GM12878 (cell line): Measurements from ENCODE around the gene TBRG4. TPM values are rescaled to one million over a fixed set of nuclear protein-coding genes. Genes with fewer than 3 reads are reported as not detected.

Source experiments
- ATAC-seq: fragments of 200-7000 bp; cut with Tn5 transposase; 3 replicates; pipeline ENCODE4 v1.9.1; 2020; ENCODE audit warnings: mild to moderate bottlenecking, moderate library complexity
- BruUV-seq: library from RNA; stranded (reverse); fragments of 400-500 nt; replicated peaks from 2 replicates; lab custom pipeline; 2021; lab: Mats Ljungman, UMichigan
- CTCF ChIA-PET: fragments of 300-600 bp; sonication (Branson Sonifier 250); formaldehyde crosslinking; extraction: SDS; loops from one replicate; lab custom pipeline; 2021; ENCODE audit warnings: inconsistent platforms; lab: Yijun Ruan, JAX
- POLR2A ChIA-PET: fragments of 350-600 bp; formaldehyde crosslinking; extraction: SDS; loops from one replicate; lab custom pipeline; 2021; ENCODE audit warnings: inconsistent platforms; lab: Charles Lee
- RAD21 ChIA-PET: fragments of 300-600 bp; sonication (Branson Sonifier 250); formaldehyde crosslinking; loops from one replicate; lab custom pipeline; 2023; ENCODE audit warnings: antibody characterized with exemption; ENCODE audit not compliant: unreplicated experiment; lab: Charles Lee
- SMC1A ChIA-PET: fragments of 300-600 bp; sonication (Branson Sonifier 250); formaldehyde crosslinking; loops from one replicate; lab custom pipeline; 2023; ENCODE audit not compliant: unreplicated experiment, uncharacterized antibody; lab: Charles Lee
- DNase-seq: peaks from one replicate; pipeline ENCODE4 v3.0.0-alpha.2; 2011; ENCODE audit warnings: low read depth, low spot score
- FAIRE-seq: peaks from 3 replicates; lab custom pipeline; 2011; peaks lifted over from hg19 to GRCh38; lab: Jason Lieb, UNC
- H2AFZ ChIP-seq: 2 replicates; pipeline ENCODE4 v1.6.0; 2011; ENCODE audit warnings: low read depth, low read length, control low read depth; ENCODE audit not compliant: control insufficient read depth
- H3K27ac ChIP-seq: 2 replicates; pipeline ENCODE4 v1.5.1; 2011; ENCODE audit warnings: control low read depth; ENCODE audit not compliant: control insufficient read depth, insufficient read depth
- H3K27me3 ChIP-seq, 2 experiments: replicated peaks in 1 of 2; 2 replicates each; pipeline versions ENCODE4 v1.6.0 to v1.6.1; 2011; ENCODE audit warnings: low read length in 1 of 2; ENCODE audit not compliant: control insufficient read depth in 2 of 2, insufficient read depth in 2 of 2
- H3K36me3 ChIP-seq, 2 experiments: 2 replicates each; pipeline ENCODE4 v1.5.1; 2011; ENCODE audit warnings: low read length in 1 of 2; ENCODE audit not compliant: control insufficient read depth in 2 of 2, insufficient read depth in 2 of 2
- H3K4me1 ChIP-seq: 2 replicates; pipeline ENCODE4 v1.6.1; 2011; ENCODE audit warnings: mild to moderate bottlenecking, low read length, moderate library complexity, mixed read lengths; ENCODE audit not compliant: control insufficient read depth, insufficient read depth
- H3K4me2 ChIP-seq: 2 replicates; pipeline ENCODE4 v1.6.0; 2011; ENCODE audit warnings: control low read depth; ENCODE audit not compliant: control insufficient read depth, insufficient read depth
- H3K4me3 ChIP-seq: fragments of 200-600 bp; sonication (generic); 2 replicates; pipeline ENCODE4 v1.5.1; 2016
- H3K79me2 ChIP-seq: 2 replicates; pipeline ENCODE4 v1.6.0; 2011; ENCODE audit warnings: low read length; ENCODE audit not compliant: control insufficient read depth, insufficient read depth
- H3K9ac ChIP-seq: 2 replicates; pipeline ENCODE4 v1.8.0; 2011; ENCODE audit warnings: low read length, control low read depth, mixed read lengths; ENCODE audit not compliant: control insufficient read depth, insufficient read depth
- H3K9me3 ChIP-seq: replicated peaks from 3 replicates; pipeline ENCODE4 v1.5.1; 2011; ENCODE audit warnings: mild to moderate bottlenecking, low read length; ENCODE audit not compliant: control insufficient read depth, insufficient read depth
- H4K20me1 ChIP-seq: 2 replicates; pipeline ENCODE4 v1.6.0; 2011; ENCODE audit not compliant: control insufficient read depth, insufficient read depth
- IKZF2 ChIP-seq, 2 experiments: fragments of 450-650 bp; IDR thresholded peaks; 2 replicates each; pipeline ENCODE4 v1.6.1; 2017; ENCODE audit warnings: mild to moderate bottlenecking in 2 of 2, moderate library complexity in 2 of 2
- NRF1 ChIP-seq: conservative IDR thresholded peaks from 2 replicates; pipeline ENCODE4 v1.6.1; 2011; ENCODE audit warnings: mild to moderate bottlenecking, low read depth, low read length, improper control_type of control experiment
- SPI1 ChIP-seq: IDR thresholded peaks from 2 replicates; pipeline ENCODE4 v1.6.1; 2011; ENCODE audit warnings: low read depth, mild to moderate bottlenecking, low read length, moderate library complexity, borderline replicate concordance; ENCODE audit not compliant: insufficient read depth
- ZNF384 ChIP-seq: IDR thresholded peaks from 2 replicates; pipeline ENCODE4 v1.6.1; 2012; ENCODE audit warnings: low read depth, mild to moderate bottlenecking, low read length, improper control_type of control experiment, borderline replicate concordance
- WGBS: methylation state at CpG from one replicate; pipeline ENCODE4 v1.1.6; 2016; ENCODE audit warnings: low lambda C conversion rate; ENCODE audit not compliant: insufficient replicate concordance, insufficient coverage; ENCODE audit errors: missing lambda C conversion rate; 5-methylcytosine and 5-hydroxymethylcytosine counted together
- in situ Hi-C: fragments of 300-500 bp; cut with MboI; formaldehyde crosslinking; loops from 9 replicates; pipeline ENCODE4 v1.14.3; 2018; ENCODE audit warnings: mixed read lengths
- intact Hi-C: fragments of 100-400 bp; cut with micrococcal nuclease; formaldehyde crosslinking; loops from one replicate; pipeline ENCODE4 v1.14.2; 2022; ENCODE audit not compliant: unreplicated experiment
- polyA plus RNA-seq, 11 experiments: library from polyadenylated mRNA; depleted of rRNA in 4 of 11; unstranded in 6 of 11; stranded (reverse) in 5 of 11; fragments of >200 nt; fragmentation: Nextera tagmentation in 4 of 11; fragmentation: Illumina TruSeq in 1 of 11; extraction: Ambion mirVana in 4 of 11; extraction: Trizol in 1 of 11; gene quantifications; 1 replicate in 1 of 11; 2 replicates in 10 of 11; pipeline versions ENCODE4 v1.2.1 to v1.2.3, GENCODE V29; 2011 to 2016; ENCODE audit warnings: inconsistent platforms in 2 of 11, missing spikeins in 2 of 11, low read depth in 1 of 11
- total RNA-seq, 4 experiments: library from RNA; depleted of rRNA in 3 of 4; stranded (reverse); fragments of >200 nt in 3 of 4; fragmentation: Illumina TruSeq in 1 of 4; extraction: Trizol in 1 of 4; gene quantifications; 2 replicates each; pipeline versions ENCODE4 v1.2.1 to v1.2.3, GENCODE V29; 2013 to 2021

TBRG4 gene
- total and polyA plus RNA-seq, 10 of the 15 experiments (the other 5 are each of a cell fraction or from before 2014, with no cell fraction given): 8.4 to 130 (median 118) TPM

DNA sequence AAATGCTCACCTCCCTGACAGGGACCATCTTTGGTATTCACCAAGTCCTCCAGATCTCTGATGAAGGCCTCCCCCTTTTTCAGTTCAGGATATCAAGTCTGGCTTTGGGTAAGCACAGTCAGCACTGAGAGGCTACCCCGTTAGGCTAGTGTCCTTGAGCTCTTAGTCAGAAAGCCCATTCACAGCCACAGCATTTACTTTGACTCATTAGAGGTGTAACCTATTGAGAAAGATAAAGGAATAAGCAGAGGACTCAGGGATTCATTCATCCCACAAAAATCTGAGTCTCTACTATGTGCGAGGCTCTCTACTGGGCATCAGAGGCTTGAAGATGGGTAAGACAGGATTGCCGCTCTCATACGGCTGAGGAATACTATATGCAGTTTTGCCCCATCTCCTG is 32.1 kb upstream of the TBRG4 start:
- RAD21 ChIA-PET: no interaction called here
- Histone ChIP-seq H3K9me3 (no peaks in the 10 kb centered on the region; the same call in 2 of the 3 replicates), H2AFZ (no peak overlapping the region), H3K4me2 (no peak overlapping the region), H4K20me1 (no peaks in the 10 kb centered on the region), H3K36me3 (no peaks in the 10 kb centered on the region), H3K9ac (no peak overlapping the region)
- ATAC-seq (no peak), DNase-seq (no peak)
- BruUV-seq: no TSS peak
- in situ Hi-C loops (no loop called here), intact Hi-C loops (no loop called here)
- CTCF ChIA-PET: no interaction called here
- 76% methylated on average over 4 of the region's 4 CpGs for whole genome bisulfite sequencing
- POLR2A ChIA-PET: no interaction called here
- SMC1A ChIA-PET: no interaction called here
- TF ChIP-seq IKZF2 (IDR thresholded peaks at IDR 0.05): no peak
- TF ChIP-seq, all 136 proteins: peak for 0
- no peak for FAIRE-seq
- no peak overlapping the region for H3K27ac ChIP-seq
- H3K27me3 ChIP-seq: no peaks in the 10 kb centered on the region
- no peaks in the 10 kb centered on the region for H3K79me2 ChIP-seq
- no peak overlapping the region for H3K4me3 ChIP-seq
- peaks cover 4% of the 10 kb centered on the region; the same call in 1 of the 2 replicates for H3K4me1 ChIP-seq

DNA sequence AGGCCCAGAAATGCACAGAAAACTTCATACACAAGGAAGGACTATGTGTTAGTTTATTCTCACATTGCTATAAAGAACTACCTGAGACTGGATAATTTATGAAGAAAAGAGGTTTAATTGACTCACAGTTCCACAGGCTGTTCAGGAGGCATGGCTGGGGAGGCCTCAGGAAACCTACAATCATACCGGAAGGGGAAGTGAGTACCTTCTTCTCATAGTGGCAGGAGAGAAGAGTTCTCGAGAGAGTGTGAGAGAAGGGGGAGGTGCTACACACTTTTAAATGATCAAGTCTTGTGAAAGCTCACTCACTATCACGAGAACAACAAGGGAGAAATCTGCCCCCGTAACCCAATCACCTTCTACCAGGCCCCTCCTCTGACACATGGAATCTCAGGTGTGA is 29.3 kb upstream of the TBRG4 start:
- no peaks in the 10 kb centered on the region for H3K79me2 ChIP-seq
- RAD21 ChIA-PET: no interaction called here
- peak overlapping the region; percentile 61 for H2AFZ ChIP-seq
- ATAC-seq: peak; percentile 65
- WGBS: 26% methylated on average over 4 of the region's 4 CpGs
- no peak overlapping the region for H3K9ac ChIP-seq
- peaks cover 4% of the 10 kb centered on the region; the same call in 1 of the 2 replicates for H3K4me1 ChIP-seq
- intact Hi-C loops: no loop called here
- peak; percentile 11 for DNase-seq
- no peaks in the 10 kb centered on the region for H3K27me3 ChIP-seq
- no peak for FAIRE-seq
- SMC1A ChIA-PET: no interaction called here
- H3K27ac ChIP-seq: no peak overlapping the region
- BruUV-seq: no TSS peak
- POLR2A ChIA-PET: no interaction called here
- in situ Hi-C loops: no loop called here
- TF ChIP-seq SPI1 (peak; percentile 45; the same call in 1 of the 2 replicates), NRF1 (no peak), ZNF384 (no peak)
- peak overlapping the region; percentile 24; the same call in 1 of the 2 replicates for H3K4me3 ChIP-seq
- CTCF ChIA-PET: no interaction called here
- no peaks in the 10 kb centered on the region for H4K20me1 ChIP-seq
- peak overlapping the region; percentile 15; the same call in 1 of the 2 replicates for H3K4me2 ChIP-seq
- no peaks in the 10 kb centered on the region for H3K36me3 ChIP-seq
- no peaks in the 10 kb centered on the region; the same call in 2 of the 3 replicates for H3K9me3 ChIP-seq
